Left lung (tissue), 10 donors: Measurements from ENCODE around the gene GATA1. TPM values are rescaled to one million over a fixed set of nuclear protein-coding genes. Genes with fewer than 3 reads are reported as not detected.

Source experiments
- ATAC-seq: fragments of 200-7000 bp; cut with Tn5 transposase; one replicate; pipeline ENCODE4 v1.9.1; 2020; ENCODE audit warnings: moderate library complexity
- DNase-seq, 4 donors: peaks; one replicate each; pipeline ENCODE4 v3.0.0-alpha.2; 2013 to 2020
- H3K27ac ChIP-seq, 2 donors: fragments of 200-600 bp; sonication (generic) in 1 of 2; one replicate each; pipeline versions ENCODE4 v1.5.0 to v1.8.0; 2020 to 2021
- H3K27me3 ChIP-seq, 2 donors: fragments of 200-600 bp; sonication (generic) in 1 of 2; one replicate each; pipeline versions ENCODE4 v1.5.0 to v1.8.0; 2020 to 2021
- H3K36me3 ChIP-seq, 2 donors: fragments of 200-600 bp; sonication (generic) in 1 of 2; one replicate each; pipeline versions ENCODE4 v1.5.0 to v1.8.0; 2020 to 2021
- H3K4me1 ChIP-seq, 2 donors: fragments of 200-600 bp; one replicate each; pipeline ENCODE4 v1.8.0; 2021
- H3K4me3 ChIP-seq, 2 donors: fragments of 200-600 bp; sonication (generic) in 1 of 2; one replicate each; pipeline versions ENCODE4 v1.5.0 to v1.8.0; 2020 to 2021; ENCODE audit warnings: mild to moderate bottlenecking in 1 of 2
- H3K9me3 ChIP-seq, 2 donors: fragments of 200-600 bp; sonication (generic) in 1 of 2; one replicate each; pipeline versions ENCODE4 v1.5.0 to v1.8.0; 2020 to 2021
- intact Hi-C, 2 donors: fragments of 100-400 bp; cut with DNase I; formaldehyde crosslinking; loops; one replicate each; pipeline versions ENCODE4 v1.11.2 to v1.14.2; 2022
- polyA plus RNA-seq, 6 donors: library from polyadenylated mRNA; unstranded; fragments of 120-200 nt; gene quantifications; one replicate each; pipeline ENCODE4 v1.2.1, GENCODE V29; 2013; ENCODE audit not compliant: insufficient read length in 6 of 6
- total RNA-seq, 2 donors: library from RNA; stranded (reverse); fragmentation: NEBNext Ultra II Directional; extraction: Animal tissue kit (Norgen Biotek cat#: 25700); gene quantifications; one replicate each; pipeline ENCODE4 v1.2.1, GENCODE V29; 2021
- TF ChIP-seq, protein P1 (sequence below), 2 donors: fragments of 200-600 bp; sonication (generic) in 1 of 2; IDR thresholded peaks; one replicate each; pipeline versions ENCODE4 v1.5.0 to v1.8.0; 2021; ENCODE audit warnings: antibody characterized with exemption in 2 of 2
- donor health status: DM: no; HTN: yes; CAD: no.
- donor health status: DM: no; HTN: no; CAD: no.

The GATA1 gene
- total and polyA plus RNA-seq, 8 donors: 0.47 to 1.3 (median 0.77) TPM

- Histone ChIP-seq H3K4me1 (peaks cover 0 to 4% of the 10 kb centered on the region in 2 donors), H3K27me3 (peaks cover 8 to 72% of the 10 kb centered on the region in 2 donors), H3K36me3 (no peaks in the 10 kb centered on the region), H3K27ac (no peak overlapping the region), H3K4me3 (no peak overlapping the region), H3K9me3 (no peaks in the 10 kb centered on the region)
- intact Hi-C loops: no loop called here
- DNase-seq: no peak
- no peak for ATAC-seq
- TF ChIP-seq, protein P1, sequence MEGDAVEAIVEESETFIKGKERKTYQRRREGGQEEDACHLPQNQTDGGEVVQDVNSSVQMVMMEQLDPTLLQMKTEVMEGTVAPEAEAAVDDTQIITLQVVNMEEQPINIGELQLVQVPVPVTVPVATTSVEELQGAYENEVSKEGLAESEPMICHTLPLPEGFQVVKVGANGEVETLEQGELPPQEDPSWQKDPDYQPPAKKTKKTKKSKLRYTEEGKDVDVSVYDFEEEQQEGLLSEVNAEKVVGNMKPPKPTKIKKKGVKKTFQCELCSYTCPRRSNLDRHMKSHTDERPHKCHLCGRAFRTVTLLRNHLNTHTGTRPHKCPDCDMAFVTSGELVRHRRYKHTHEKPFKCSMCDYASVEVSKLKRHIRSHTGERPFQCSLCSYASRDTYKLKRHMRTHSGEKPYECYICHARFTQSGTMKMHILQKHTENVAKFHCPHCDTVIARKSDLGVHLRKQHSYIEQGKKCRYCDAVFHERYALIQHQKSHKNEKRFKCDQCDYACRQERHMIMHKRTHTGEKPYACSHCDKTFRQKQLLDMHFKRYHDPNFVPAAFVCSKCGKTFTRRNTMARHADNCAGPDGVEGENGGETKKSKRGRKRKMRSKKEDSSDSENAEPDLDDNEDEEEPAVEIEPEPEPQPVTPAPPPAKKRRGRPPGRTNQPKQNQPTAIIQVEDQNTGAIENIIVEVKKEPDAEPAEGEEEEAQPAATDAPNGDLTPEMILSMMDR (IDR thresholded peaks at IDR 0.05): no peak
Observed at GRCh38 chrX:48831136-48831908, 44.9 kb downstream of the GATA1 start.

- peaks cover 8 to 72% of the 10 kb centered on the region in 2 donors for H3K27me3 ChIP-seq
- no peak for ATAC-seq
Observed at GRCh38 chrX:48831909-48832291, 45.5 kb downstream of the GATA1 start.

DNA sequence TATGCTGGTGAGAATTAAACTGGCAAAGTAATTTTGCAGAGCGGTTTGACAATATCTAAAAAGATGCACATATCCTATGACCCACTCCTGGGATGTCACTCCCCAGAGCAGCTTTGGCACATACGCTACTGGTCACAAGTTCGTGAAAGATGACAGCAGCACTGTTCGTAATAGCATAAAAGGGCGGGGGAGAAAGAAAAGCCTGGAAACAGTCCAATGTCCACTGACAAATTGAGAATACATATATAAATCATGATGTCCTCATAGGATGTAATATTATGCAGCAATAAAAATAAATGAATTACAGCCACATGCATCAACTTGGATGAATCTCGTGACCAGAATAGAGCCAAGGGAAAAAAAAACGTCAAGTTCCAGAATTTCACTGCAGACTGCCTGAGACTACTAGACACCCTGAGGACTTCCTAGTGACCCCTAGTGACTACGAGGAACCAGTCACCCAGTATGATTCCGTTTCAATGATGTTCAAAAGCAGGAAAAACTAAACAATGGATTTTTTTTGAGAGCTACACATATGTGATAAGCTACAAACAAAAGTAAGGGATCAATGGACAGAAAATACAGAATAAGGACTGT lies 47.2 kb downstream of the GATA1 start:
- H3K4me3 ChIP-seq: no peak overlapping the region
- peaks cover 0 to 4% of the 10 kb centered on the region in 2 donors for H3K4me1 ChIP-seq
- TF ChIP-seq, protein P1 (IDR thresholded peaks at IDR 0.05): no peak
- H3K9me3 ChIP-seq: no peaks in the 10 kb centered on the region
- no peak for DNase-seq
- H3K36me3 ChIP-seq: no peaks in the 10 kb centered on the region
- no peak overlapping the region for H3K27ac ChIP-seq
- ATAC-seq: no peak
- H3K27me3 ChIP-seq: peaks cover 8 to 70% of the 10 kb centered on the region in 2 donors
- intact Hi-C loops: no loop called here

More at GRCh38 chrX:48831909-48832291, 45.5 kb downstream of the GATA1 start:
- Histone ChIP-seq H3K36me3 (no peaks in the 10 kb centered on the region), H3K27ac (no peak overlapping the region), H3K4me3 (no peak overlapping the region), H3K9me3 (no peaks in the 10 kb centered on the region), H3K4me1 (peaks cover 0 to 4% of the 10 kb centered on the region in 2 donors)
- intact Hi-C loops: no loop called here
- TF ChIP-seq, protein P1 (IDR thresholded peaks at IDR 0.05): no peak
- no peak for DNase-seq

- no peak for ATAC-seq
- no peak overlapping the region for H3K27ac ChIP-seq
- H3K4me3 ChIP-seq: no peak overlapping the region
- H3K36me3 ChIP-seq: no peaks in the 10 kb centered on the region
- no peaks in the 10 kb centered on the region for H3K9me3 ChIP-seq
- no peak for DNase-seq
- H3K27me3 ChIP-seq: peaks cover 8 to 70% of the 10 kb centered on the region in 2 donors
- intact Hi-C loops: no loop called here
- TF ChIP-seq, protein P1 (IDR thresholded peaks at IDR 0.05): no peak
- peaks cover 0 to 4% of the 10 kb centered on the region in 2 donors for H3K4me1 ChIP-seq
Observed at GRCh38 chrX:48834383-48834709, 48.0 kb downstream of the GATA1 start.

DNA sequence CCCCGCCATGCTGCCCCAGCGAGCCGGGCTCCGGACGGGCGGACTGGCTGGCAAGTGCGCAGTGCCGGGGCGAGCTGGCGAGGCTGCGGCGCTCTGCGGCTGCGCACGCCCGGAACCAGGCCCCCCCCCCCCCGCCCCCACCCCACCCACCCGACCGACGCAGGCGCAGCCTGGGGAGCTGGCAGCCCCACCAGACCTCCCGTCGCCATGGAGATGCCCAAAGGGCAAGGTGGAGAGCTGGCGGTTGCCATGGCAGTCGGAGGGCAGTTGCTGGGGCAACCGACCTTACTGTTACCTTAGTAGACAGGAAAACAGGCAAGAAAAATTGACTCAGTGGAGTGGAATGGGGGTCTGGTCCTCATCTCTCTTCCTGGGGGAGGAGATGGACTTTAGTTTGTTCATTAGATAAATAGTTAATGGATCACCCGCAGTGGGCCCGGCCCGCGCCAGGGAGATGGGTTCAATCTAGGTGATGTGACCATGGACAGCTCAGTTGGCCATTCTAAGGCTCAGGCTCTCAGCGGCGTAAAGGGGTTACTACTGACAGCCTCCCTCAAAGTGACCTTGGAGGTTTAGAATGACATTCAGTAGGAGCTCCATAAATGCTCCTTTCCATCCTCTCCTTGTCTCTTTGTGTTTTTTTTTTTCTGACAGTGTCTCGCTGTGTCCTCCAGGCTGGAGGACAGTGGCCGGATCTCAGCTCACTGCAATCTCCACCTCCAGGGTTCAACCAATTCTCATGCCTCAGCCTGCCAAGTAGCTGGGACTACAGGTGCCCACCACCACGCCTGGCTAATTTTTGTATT lies 49.3 kb downstream of the GATA1 start, which contains the start of gene PCSK1N:
Gene PCSK1N, minus strand, starts transcription at position 87 of the 806 bp plus-strand sequence. Its CDS starts 78 bp downstream, at position 9.
- Histone ChIP-seq H3K27me3 (peaks cover 8 to 65% of the 10 kb centered on the region in 2 donors), H3K36me3 (no peaks in the 10 kb centered on the region), H3K9me3 (no peaks in the 10 kb centered on the region), H3K4me3 (peak within 1 kb of the TSS in 1 of 2 donors; percentile 24), H3K27ac (no peak within 1 kb of the TSS), H3K4me1 (peaks cover 0 to 4% of the 10 kb centered on the region in 2 donors)
- ATAC-seq (no peak), DNase-seq (peak in 1 of 4 donors; percentile 16)
- intact Hi-C loops: no loop called here
- TF ChIP-seq, protein P1 (IDR thresholded peaks at IDR 0.05): no peak
